Measurements from ENCODE around the gene MSX1. TPM values are rescaled to one million over a fixed set of nuclear protein-coding genes. Genes with fewer than 3 reads are reported as not detected.

MSX1 gene
- total RNA-seq, 1 donor from 2014 or later = 5.0 TPM

GRCh38 chr4:4881432-4881831 is 22.0 kb downstream of the MSX1 start:
- DNase-seq (ENCODE audit: low spot score) = no peak
- intact Hi-C loops (cut with DNase I) = no loop called here

GRCh38 chr4:4884611-4885010 is 25.1 kb downstream of the MSX1 start:
- intact Hi-C loops (cut with DNase I) = no loop called here

GRCh38 chr4:4887426-4887825 is 28.0 kb downstream of the MSX1 start:
- DNase-seq (ENCODE audit: low spot score) = no peak
- intact Hi-C loops (cut with DNase I) = no loop called here

More at GRCh38 chr4:4884611-4885010, 25.1 kb downstream of the MSX1 start:
- DNase-seq (ENCODE audit: low spot score) = no peak

- DNase-seq (ENCODE audit: low spot score) = no peak
- intact Hi-C loops (cut with DNase I) = no loop called here
These were observed 29.2 kb downstream of the MSX1 start for GRCh38 chr4:4888695-4889094.

GRCh38 chr4:4889781-4890180 is 30.3 kb downstream of the MSX1 start:
- intact Hi-C loops (cut with DNase I) = no loop called here
- no peak for DNase-seq (ENCODE audit: low spot score)

- intact Hi-C loops (cut with DNase I) = no loop called here
- DNase-seq (ENCODE audit: low spot score) = no peak
These were observed 31.2 kb downstream of the MSX1 start for GRCh38 chr4:4890574-4891255.

DNA sequence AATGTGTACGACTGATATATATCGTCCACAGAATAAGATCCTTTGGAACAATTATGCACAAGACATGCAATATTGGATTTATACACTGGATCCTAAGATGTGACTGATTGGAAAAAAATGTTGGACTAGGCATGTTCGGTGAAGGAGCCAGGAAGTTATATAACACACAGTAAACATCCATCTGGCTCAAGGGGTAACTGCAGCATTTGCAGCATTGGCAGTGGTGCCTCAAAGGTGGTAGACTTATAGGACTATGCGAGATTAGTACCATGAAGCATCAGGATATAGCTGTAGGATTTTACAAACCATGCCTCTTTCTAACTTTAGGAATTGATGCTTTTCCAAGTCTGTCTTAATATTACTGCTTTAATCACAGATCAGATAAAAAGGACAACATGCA is 34.3 kb downstream of the MSX1 start:
- intact Hi-C loops (cut with DNase I) = no loop called here

DNA sequence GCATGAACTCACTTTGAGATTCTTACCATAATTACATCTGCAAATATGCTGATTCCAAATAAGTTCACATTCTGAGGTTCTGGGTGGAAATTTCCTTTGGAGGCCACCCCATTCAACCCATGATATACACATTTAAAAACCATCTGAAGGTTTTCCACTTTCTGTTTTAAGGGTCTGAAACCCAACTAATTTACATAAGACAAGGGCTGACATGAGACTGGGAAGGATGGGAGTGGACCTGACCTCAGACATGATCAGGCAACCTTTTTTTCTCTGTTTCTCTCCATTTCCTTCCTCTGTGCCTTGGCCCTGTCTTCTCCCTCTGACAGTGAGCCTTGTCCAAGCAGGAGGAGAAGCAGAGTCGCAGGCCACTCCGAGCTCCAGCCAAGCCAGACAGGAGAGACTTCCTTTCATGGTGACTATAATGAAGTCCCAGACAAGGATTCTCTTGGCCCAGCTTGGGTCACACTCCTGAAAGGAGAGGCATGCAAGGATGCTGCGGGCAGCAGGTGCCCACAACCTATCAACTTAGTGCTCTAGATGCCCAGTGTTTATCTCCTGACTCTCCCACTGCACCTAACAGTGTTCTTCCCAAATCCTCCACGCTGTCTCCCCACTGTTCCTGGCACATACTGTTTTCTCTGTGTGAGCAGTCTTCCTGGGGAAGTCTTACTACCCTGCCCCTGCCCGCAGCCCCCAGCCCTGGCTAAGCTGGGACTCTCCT is 39.9 kb downstream of the MSX1 start:
- intact Hi-C loops (cut with DNase I) = no loop called here
- DNase-seq (ENCODE audit: low spot score) = no peak

More for the DNA sequence above, 34.3 kb downstream of the MSX1 start:
- DNase-seq (ENCODE audit: low spot score) = no peak

DNA sequence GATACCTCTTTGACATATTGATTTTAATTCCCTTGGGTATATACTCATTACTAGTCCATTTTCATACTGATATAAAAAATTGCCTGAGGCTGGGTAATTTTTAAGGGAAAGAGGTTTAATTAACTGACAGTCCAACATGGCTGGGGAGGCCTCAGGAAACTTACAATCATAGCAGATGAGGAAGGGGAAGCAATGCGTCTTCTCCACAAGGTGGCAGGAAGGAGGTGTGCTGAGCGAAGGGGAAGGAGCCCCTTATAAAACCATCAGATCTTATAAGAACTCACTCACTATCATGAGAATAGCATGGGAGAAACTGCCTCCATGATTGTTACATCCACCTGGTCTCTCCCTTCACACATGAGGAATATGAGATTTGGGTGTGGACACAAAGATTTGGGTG is 42.4 kb downstream of the MSX1 start:
- intact Hi-C loops (cut with DNase I) = no loop called here
- no peak for DNase-seq (ENCODE audit: low spot score)

- intact Hi-C loops (cut with DNase I) = no loop called here
- no peak for DNase-seq (ENCODE audit: low spot score)
These were observed 52.7 kb downstream of the MSX1 start for GRCh38 chr4:4912155-4912554.

GRCh38 chr4:4913147-4913561 is 53.7 kb downstream of the MSX1 start:
- intact Hi-C loops (cut with DNase I) = no loop called here
- DNase-seq (ENCODE audit: low spot score) = no peak

Other genes starting within 250 kb of the MSX1 start
- not detected for gene CYTL1, start 159.8 kb downstream of the MSX1 start, total RNA-seq
- gene STK32B, start 191.8 kb downstream of the MSX1 start, total RNA-seq = 0.22 TPM